ENCODE results near the gene TRIM38. TPM values are rescaled to one million over a fixed set of nuclear protein-coding genes. Genes with fewer than 3 reads are reported as not detected.

Gene TRIM38
- total and polyA plus RNA-seq, 2 of the 13 experiments (the other 11 are each of a cell fraction or from before 2014, with no cell fraction given) = 2.5 to 3.1 TPM

DNA sequence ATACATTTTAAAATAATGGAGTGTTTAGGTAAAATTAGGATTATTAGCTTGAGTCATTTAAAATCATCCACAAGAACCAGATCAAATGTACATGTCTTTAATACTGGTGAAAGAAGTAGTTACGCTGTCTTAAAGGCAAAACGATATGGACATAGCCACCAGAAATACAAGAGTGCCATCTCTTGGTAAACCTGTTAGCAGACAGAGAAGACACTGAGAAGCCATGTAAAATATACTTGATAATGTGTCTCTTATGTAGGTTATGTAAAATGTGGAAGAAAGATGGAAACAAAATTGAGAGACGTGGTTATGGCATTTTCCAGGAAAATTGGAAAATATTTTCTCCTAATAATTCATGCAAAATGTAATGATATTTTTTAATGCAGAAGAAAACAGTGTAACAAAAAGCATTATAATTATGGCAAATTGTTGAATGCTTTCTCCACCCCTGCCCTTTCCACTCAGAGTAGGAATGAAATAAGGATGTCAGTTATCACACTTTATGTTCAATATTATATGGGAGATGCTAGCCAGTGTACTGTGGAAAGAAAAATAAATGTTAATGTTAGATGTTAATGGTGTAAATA is 19.9 kb upstream of the TRIM38 start (continued):
- no peak for TF ChIP-seq ZNF550 (CRISPR knock-in tag; IDR thresholded peaks at IDR 0.05; ENCODE audit: borderline replicate concordance)
- TF ChIP-seq MTF1 (CRISPR knock-in tag; IDR thresholded peaks at IDR 0.05) = no peak
- TF ChIP-seq ATAD3A (CRISPR knock-in tag; IDR thresholded peaks at IDR 0.05) = no peak
- TF ChIP-seq ZKSCAN1 (IDR thresholded peaks at IDR 0.05; ENCODE audit: low read length) = no peak
- TF ChIP-seq SETDB1 (CRISPR knock-in tag; IDR thresholded peaks at IDR 0.05; ENCODE audit: borderline replicate concordance) = no peak
- peak; percentile 29; the same call in 1 of the 2 replicates for TF ChIP-seq RARA (CRISPR knock-in tag; IDR thresholded peaks at IDR 0.05)
- TF ChIP-seq, protein P1, sequence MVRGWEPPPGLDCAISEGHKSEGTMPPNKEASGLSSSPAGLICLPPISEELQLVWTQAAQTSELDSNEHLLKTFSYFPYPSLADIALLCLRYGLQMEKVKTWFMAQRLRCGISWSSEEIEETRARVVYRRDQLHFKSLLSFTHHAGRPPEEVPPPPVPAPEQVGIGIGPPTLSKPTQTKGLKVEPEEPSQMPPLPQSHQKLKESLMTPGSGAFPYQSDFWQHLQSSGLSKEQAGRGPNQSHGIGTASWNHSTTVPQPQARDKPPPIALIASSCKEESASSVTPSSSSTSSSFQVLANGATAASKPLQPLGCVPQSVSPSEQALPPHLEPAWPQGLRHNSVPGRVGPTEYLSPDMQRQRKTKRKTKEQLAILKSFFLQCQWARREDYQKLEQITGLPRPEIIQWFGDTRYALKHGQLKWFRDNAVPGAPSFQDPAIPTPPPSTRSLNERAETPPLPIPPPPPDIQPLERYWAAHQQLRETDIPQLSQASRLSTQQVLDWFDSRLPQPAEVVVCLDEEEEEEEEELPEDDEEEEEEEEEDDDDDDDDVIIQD (CRISPR knock-in tag; IDR thresholded peaks at IDR 0.05; ENCODE audit: low read depth) = peak; percentile 51; the same call in 1 of the 2 replicates
- TF ChIP-seq, protein P2, sequence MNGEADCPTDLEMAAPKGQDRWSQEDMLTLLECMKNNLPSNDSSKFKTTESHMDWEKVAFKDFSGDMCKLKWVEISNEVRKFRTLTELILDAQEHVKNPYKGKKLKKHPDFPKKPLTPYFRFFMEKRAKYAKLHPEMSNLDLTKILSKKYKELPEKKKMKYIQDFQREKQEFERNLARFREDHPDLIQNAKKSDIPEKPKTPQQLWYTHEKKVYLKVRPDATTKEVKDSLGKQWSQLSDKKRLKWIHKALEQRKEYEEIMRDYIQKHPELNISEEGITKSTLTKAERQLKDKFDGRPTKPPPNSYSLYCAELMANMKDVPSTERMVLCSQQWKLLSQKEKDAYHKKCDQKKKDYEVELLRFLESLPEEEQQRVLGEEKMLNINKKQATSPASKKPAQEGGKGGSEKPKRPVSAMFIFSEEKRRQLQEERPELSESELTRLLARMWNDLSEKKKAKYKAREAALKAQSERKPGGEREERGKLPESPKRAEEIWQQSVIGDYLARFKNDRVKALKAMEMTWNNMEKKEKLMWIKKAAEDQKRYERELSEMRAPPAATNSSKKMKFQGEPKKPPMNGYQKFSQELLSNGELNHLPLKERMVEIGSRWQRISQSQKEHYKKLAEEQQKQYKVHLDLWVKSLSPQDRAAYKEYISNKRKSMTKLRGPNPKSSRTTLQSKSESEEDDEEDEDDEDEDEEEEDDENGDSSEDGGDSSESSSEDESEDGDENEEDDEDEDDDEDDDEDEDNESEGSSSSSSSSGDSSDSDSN (CRISPR knock-in tag; IDR thresholded peaks at IDR 0.05) = no peak
- 0 out of 2 replicates have a peak, but pooled peaks have one; percentile 41 for TF ChIP-seq ZKSCAN8 (CRISPR knock-in tag; IDR thresholded peaks at IDR 0.05; ENCODE audit: borderline replicate concordance)
- peak; percentile 74; the same call in 1 of the 2 replicates for TF ChIP-seq MIXL1 (CRISPR knock-in tag; IDR thresholded peaks at IDR 0.05)
- no peak for TF ChIP-seq ZNF337 (CRISPR knock-in tag; IDR thresholded peaks at IDR 0.05; ENCODE audit: borderline replicate concordance, low read depth)
- no peak for TF ChIP-seq NR2F6 (IDR thresholded peaks at IDR 0.05)
- TF ChIP-seq NR2F6 (CRISPR knock-in tag; IDR thresholded peaks at IDR 0.05) = peak; percentile 13; the same call in 1 of the 2 replicates
- peak; percentile 89 for TF ChIP-seq RAD21 (CRISPR knock-in tag; IDR thresholded peaks at IDR 0.05)
- no peak for TF ChIP-seq ZNF101 (CRISPR knock-in tag; IDR thresholded peaks at IDR 0.05; ENCODE audit: borderline replicate concordance, low read depth)
- no peak for TF ChIP-seq XRCC5 (optimal IDR thresholded peaks at IDR 0.05; ENCODE audit: low read length)
- TF ChIP-seq ZNF274 (CRISPR knock-in tag; IDR thresholded peaks at IDR 0.05) = no peak
- TF ChIP-seq FOXA3 (CRISPR knock-in tag; IDR thresholded peaks at IDR 0.05) = peak; percentile 27; the same call in 1 of the 2 replicates
- TF ChIP-seq, protein P3, sequence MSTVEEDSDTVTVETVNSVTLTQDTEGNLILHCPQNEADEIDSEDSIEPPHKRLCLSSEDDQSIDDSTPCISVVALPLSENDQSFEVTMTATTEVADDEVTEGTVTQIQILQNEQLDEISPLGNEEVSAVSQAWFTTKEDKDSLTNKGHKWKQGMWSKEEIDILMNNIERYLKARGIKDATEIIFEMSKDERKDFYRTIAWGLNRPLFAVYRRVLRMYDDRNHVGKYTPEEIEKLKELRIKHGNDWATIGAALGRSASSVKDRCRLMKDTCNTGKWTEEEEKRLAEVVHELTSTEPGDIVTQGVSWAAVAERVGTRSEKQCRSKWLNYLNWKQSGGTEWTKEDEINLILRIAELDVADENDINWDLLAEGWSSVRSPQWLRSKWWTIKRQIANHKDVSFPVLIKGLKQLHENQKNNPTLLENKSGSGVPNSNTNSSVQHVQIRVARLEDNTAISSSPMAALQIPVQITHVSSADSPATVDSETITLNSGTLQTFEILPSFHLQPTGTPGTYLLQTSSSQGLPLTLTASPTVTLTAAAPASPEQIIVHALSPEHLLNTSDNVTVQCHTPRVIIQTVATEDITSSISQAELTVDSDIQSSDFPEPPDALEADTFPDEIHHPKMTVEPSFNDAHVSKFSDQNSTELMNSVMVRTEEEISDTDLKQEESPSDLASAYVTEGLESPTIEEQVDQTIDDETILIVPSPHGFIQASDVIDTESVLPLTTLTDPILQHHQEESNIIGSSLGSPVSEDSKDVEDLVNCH (CRISPR knock-in tag; IDR thresholded peaks at IDR 0.05) = no peak
- TF ChIP-seq TCF7L2 (IDR thresholded peaks at IDR 0.05; ENCODE audit: low read depth, low read length) = no peak
- TF ChIP-seq MXD4 (CRISPR knock-in tag; IDR thresholded peaks at IDR 0.05) = no peak
- TF ChIP-seq ZNF451 (CRISPR knock-in tag; IDR thresholded peaks at IDR 0.05) = no peak
- TF ChIP-seq FOXM1 (CRISPR knock-in tag; IDR thresholded peaks at IDR 0.05) = no peak
- TF ChIP-seq TBP (CRISPR knock-in tag; IDR thresholded peaks at IDR 0.05) = no peak
- TF ChIP-seq, protein P4, sequence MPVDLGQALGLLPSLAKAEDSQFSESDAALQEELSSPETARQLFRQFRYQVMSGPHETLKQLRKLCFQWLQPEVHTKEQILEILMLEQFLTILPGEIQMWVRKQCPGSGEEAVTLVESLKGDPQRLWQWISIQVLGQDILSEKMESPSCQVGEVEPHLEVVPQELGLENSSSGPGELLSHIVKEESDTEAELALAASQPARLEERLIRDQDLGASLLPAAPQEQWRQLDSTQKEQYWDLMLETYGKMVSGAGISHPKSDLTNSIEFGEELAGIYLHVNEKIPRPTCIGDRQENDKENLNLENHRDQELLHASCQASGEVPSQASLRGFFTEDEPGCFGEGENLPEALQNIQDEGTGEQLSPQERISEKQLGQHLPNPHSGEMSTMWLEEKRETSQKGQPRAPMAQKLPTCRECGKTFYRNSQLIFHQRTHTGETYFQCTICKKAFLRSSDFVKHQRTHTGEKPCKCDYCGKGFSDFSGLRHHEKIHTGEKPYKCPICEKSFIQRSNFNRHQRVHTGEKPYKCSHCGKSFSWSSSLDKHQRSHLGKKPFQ (CRISPR knock-in tag; IDR thresholded peaks at IDR 0.05; ENCODE audit: insufficient replicate concordance) = no peak
- TF ChIP-seq TMF1 (CRISPR knock-in tag; IDR thresholded peaks at IDR 0.05; ENCODE audit: low read depth) = no peak
